Spleen (tissue), 7 donors: ENCODE results near the gene ATG16L2.

Experiments
- POLR2A ChIP-seq, 3 donors: fragments of 450-650 bp; IDR thresholded peaks; one replicate each; pipeline ENCODE4 v1.5.1; 2017; ENCODE audit warnings: antibody characterized with exemption in 3 of 3, mild to moderate bottlenecking in 1 of 3
- TF ChIP-seq, protein P1 (sequence below), 11 experiments: fragments of 200-600 bp in 7 of 11; fragments of 450-650 bp in 4 of 11; sonication (generic) in 4 of 11; IDR thresholded peaks in 8 of 11; conservative IDR thresholded peaks in 3 of 11; 1 replicate in 7 of 11; 2 replicates in 4 of 11; pipeline versions ENCODE4 v1.4.0 to v1.8.0; 2016 to 2021; ENCODE audit warnings: antibody characterized with exemption in 11 of 11, inconsistent platforms in 4 of 11, mild to moderate bottlenecking in 1 of 11
- donor health status: DM: no; HTN: no; CAD: no; lungs with moderate emphysema.
- donor health status: DM: no; HTN: no; CAD: no.
- donor health status: DM: no; HTN: no; CAD: no.

GRCh38 chr11:72820439-72821139, 6.4 kb downstream of the ATG16L2 start:
- TF ChIP-seq, protein P1, sequence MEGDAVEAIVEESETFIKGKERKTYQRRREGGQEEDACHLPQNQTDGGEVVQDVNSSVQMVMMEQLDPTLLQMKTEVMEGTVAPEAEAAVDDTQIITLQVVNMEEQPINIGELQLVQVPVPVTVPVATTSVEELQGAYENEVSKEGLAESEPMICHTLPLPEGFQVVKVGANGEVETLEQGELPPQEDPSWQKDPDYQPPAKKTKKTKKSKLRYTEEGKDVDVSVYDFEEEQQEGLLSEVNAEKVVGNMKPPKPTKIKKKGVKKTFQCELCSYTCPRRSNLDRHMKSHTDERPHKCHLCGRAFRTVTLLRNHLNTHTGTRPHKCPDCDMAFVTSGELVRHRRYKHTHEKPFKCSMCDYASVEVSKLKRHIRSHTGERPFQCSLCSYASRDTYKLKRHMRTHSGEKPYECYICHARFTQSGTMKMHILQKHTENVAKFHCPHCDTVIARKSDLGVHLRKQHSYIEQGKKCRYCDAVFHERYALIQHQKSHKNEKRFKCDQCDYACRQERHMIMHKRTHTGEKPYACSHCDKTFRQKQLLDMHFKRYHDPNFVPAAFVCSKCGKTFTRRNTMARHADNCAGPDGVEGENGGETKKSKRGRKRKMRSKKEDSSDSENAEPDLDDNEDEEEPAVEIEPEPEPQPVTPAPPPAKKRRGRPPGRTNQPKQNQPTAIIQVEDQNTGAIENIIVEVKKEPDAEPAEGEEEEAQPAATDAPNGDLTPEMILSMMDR (IDR thresholded peaks at IDR 0.05 in 8 of 11, conservative IDR thresholded peaks at IDR 0.05 in 3 of 11): no peak
- no peak for TF ChIP-seq POLR2A (IDR thresholded peaks at IDR 0.05)
